HEK293 (cell line): ENCODE measurements around the gene ARMC8.

Experiments
- CTCF ChIP-seq: fragments of 450-650 bp; formaldehyde crosslinking; IDR thresholded peaks from 2 replicates; pipeline ENCODE4 v1.5.1; 2016; ENCODE audit warnings: missing biosample characterization, missing genetic modification characterization
- SCRT1 ChIP-seq: fragments of 450-650 bp; formaldehyde crosslinking; IDR thresholded peaks from 2 replicates; pipeline ENCODE4 v1.5.1; 2016; ENCODE audit warnings: missing biosample characterization, missing genetic modification characterization, borderline replicate concordance
- SETDB1 ChIP-seq: IDR thresholded peaks from one replicate; pipeline ENCODE4 v1.6.1; 2017; ENCODE audit warnings: mild to moderate bottlenecking, low read length, moderate library complexity, mixed read lengths; ENCODE audit not compliant: insufficient read length
- ZBTB17 ChIP-seq: fragments of 450-650 bp; formaldehyde crosslinking; IDR thresholded peaks from 2 replicates; pipeline ENCODE4 v1.5.1; 2016; ENCODE audit warnings: missing biosample characterization, missing genetic modification characterization
- ZNF132 ChIP-seq: fragments of 450-650 bp; formaldehyde crosslinking; IDR thresholded peaks from 2 replicates; pipeline ENCODE4 v1.5.1; 2017; ENCODE audit warnings: missing biosample characterization, missing genetic modification characterization, borderline replicate concordance
- ZNF133 ChIP-seq: fragments of 450-650 bp; formaldehyde crosslinking; IDR thresholded peaks from 2 replicates; pipeline ENCODE4 v1.5.1; 2016; ENCODE audit warnings: missing biosample characterization, missing genetic modification characterization
- ZNF174 ChIP-seq: fragments of 450-650 bp; formaldehyde crosslinking; IDR thresholded peaks from 2 replicates; pipeline ENCODE4 v1.5.0; 2017; ENCODE audit warnings: missing biosample characterization, mild to moderate bottlenecking, missing genetic modification characterization
- ZNF266 ChIP-seq: fragments of 450-650 bp; formaldehyde crosslinking; IDR thresholded peaks from 2 replicates; pipeline ENCODE4 v1.5.1; 2016; ENCODE audit warnings: missing biosample characterization, missing genetic modification characterization, low read depth

GRCh38 chr3:138227650-138228049 is 40.5 kb downstream of the ARMC8 start:
- no peak for TF ChIP-seq ZNF174 (tag by site-specific recombination)
- TF ChIP-seq SCRT1 (tag by site-specific recombination) = no peak
- TF ChIP-seq ZBTB17 (tag by site-specific recombination) = no peak
- no peak for TF ChIP-seq SETDB1
- no peak for TF ChIP-seq ZNF266 (tag by site-specific recombination)
- no peak for TF ChIP-seq ZNF132 (tag by site-specific recombination)
- TF ChIP-seq CTCF (tag by site-specific recombination) = no peak
- no peak for TF ChIP-seq ZNF133
